CD4-positive, alpha-beta T cell (primary cell): ENCODE results near the gene RFFL. TPM values are rescaled to one million over a fixed set of nuclear protein-coding genes. Genes with fewer than 3 reads are reported as not detected.

Source experiments
- ATAC-seq: fragments of 200-7000 bp; cut with Tn5 transposase; one replicate; pipeline ENCODE4 v1.10.0; 2022; ENCODE audit warnings: mild to moderate bottlenecking; ENCODE audit not compliant: poor library complexity
- CTCF ChIA-PET: fragments of 350-600 bp; sonication (Branson Sonifier 250); formaldehyde crosslinking; loops from one replicate; lab custom pipeline; 2021; ENCODE audit warnings: antibody characterized with exemption, inconsistent platforms; lab: Charles Lee
- POLR2A ChIA-PET: fragments of 350-600 bp; sonication (Branson Sonifier 250); formaldehyde crosslinking; loops from one replicate; lab custom pipeline; 2021; ENCODE audit warnings: antibody characterized with exemption, inconsistent platforms; lab: Charles Lee
- DNase-seq, 14 experiments: peaks; one replicate each; pipeline ENCODE4 v3.0.0-alpha.2; 2013 to 2020; ENCODE audit warnings: mixed read lengths in 2 of 14
- H3K27ac ChIP-seq, 2 donors: one replicate each; pipeline versions ENCODE4 v1.5.1 to v1.7.0; 2013; ENCODE audit warnings: low read length in 2 of 2, low read depth in 1 of 2, mild to moderate bottlenecking in 1 of 2
- H3K27me3 ChIP-seq, 2 experiments: 1 replicate in 1 of 2; 2 replicates in 1 of 2; pipeline versions ENCODE4 v1.6.1 to v1.7.0; 2013; ENCODE audit warnings: low read length in 2 of 2, control low read depth in 1 of 2, mild to moderate bottlenecking in 1 of 2, moderate library complexity in 1 of 2; ENCODE audit not compliant: insufficient read depth in 2 of 2, control insufficient read depth in 1 of 2
- H3K36me3 ChIP-seq: one replicate; pipeline ENCODE4 v1.6.1; 2013; ENCODE audit warnings: low read length, control low read depth; ENCODE audit not compliant: insufficient read depth
- H3K4me1 ChIP-seq: one replicate; pipeline ENCODE4 v1.6.1; 2013; ENCODE audit warnings: low read length, control low read depth; ENCODE audit not compliant: insufficient read depth
- H3K4me3 ChIP-seq: one replicate; pipeline ENCODE4 v1.5.1; 2013; ENCODE audit warnings: mild to moderate bottlenecking, low read length, moderate library complexity
- H3K9me3 ChIP-seq, 2 experiments: 1 replicate in 1 of 2; 2 replicates in 1 of 2; pipeline versions ENCODE4 v1.6.1 to v1.7.0; 2013; ENCODE audit warnings: low read length in 2 of 2, mild to moderate bottlenecking in 2 of 2, control low read depth in 1 of 2, moderate library complexity in 1 of 2; ENCODE audit not compliant: control insufficient read depth in 1 of 2, insufficient read depth in 1 of 2
- H3K27ac Mint-ChIP-seq: one replicate; pipeline ENCODE4 v1.8.0; 2020; ENCODE audit warnings: mixed read lengths
- H3K27me3 Mint-ChIP-seq: one replicate; pipeline ENCODE4 v1.8.0; 2021; ENCODE audit warnings: mixed read lengths
- H3K36me3 Mint-ChIP-seq: one replicate; pipeline ENCODE4 v1.8.0; 2021; ENCODE audit warnings: low read depth, mixed read lengths
- H3K4me1 Mint-ChIP-seq: one replicate; pipeline ENCODE4 v1.8.0; 2021; ENCODE audit warnings: low read depth, mixed read lengths
- H3K4me3 Mint-ChIP-seq: one replicate; pipeline ENCODE4 v1.8.0; 2020; ENCODE audit warnings: mild to moderate bottlenecking, mixed read lengths
- H3K9me3 Mint-ChIP-seq: one replicate; pipeline ENCODE4 v1.8.0; 2020; ENCODE audit warnings: mixed read lengths
- CTCF ChIP-seq: fragments of 200-600 bp; IDR thresholded peaks from one replicate; pipeline ENCODE4 v1.8.0; 2022; ENCODE audit warnings: antibody characterized with exemption, mild to moderate bottlenecking
- intact Hi-C, 2 experiments: fragments of 100-400 bp; cut with DNase I in 1 of 2; cut with micrococcal nuclease in 1 of 2; formaldehyde crosslinking; loops; one replicate each; pipeline versions ENCODE4 v1.15.1 to v1.9.0; 2023 to 2025; cut with DNase I, micrococcal nuclease
- total RNA-seq, 174 experiments: library from RNA in 2 of 174; stranded (reverse) in 2 of 174; gene quantifications; one replicate each; pipeline ENCODE4 v1.2.3 and lab custom pipeline; 2021 to 2026

RFFL gene
- total RNA-seq, 2 experiments from 2014 or later: 57.8 to 66.1 TPM

DNA sequence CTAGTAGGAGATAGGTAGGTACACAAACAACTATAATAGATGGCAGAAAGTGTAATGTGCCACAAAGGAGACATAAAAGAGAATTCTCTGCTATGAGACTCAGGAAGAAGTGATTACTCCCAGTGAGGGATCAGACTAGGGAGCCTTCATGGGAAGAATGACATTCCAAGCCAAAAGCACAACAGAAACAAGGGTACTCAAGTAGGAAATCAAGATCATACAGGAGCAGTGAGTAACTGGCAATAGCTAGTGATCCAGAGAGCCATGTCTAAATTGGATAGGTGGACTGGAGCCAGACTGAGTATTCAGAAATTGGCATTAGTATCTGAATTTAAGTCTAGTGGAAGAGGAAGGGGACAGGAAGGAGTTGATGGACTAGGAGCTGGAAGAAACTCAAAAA lies 10.7 kb downstream of the RFFL start:
- peaks cover 76% of the 10 kb centered on the region for H3K4me1 Mint-ChIP-seq
- ATAC-seq (no peak), DNase-seq (no peak)
- Histone ChIP-seq H3K9me3 (no peaks in the 10 kb centered on the region), H3K4me3 (no peak overlapping the region), H3K4me1 (peaks cover 86% of the 10 kb centered on the region), H3K27ac (peak overlapping the region; percentile 78 to 85), H3K27me3 (no peaks in the 10 kb centered on the region), H3K36me3 (no peaks in the 10 kb centered on the region)
- H3K4me3 Mint-ChIP-seq: peak overlapping the region; percentile 69
- intact Hi-C loops: loop anchor here in 1 of 2 experiments (1.0 to 5.0 kb wide), 2 partner anchors 10 to 35 kb away; no protein-coding TSS in a partner anchor
- CTCF ChIA-PET: interaction anchor here (1.0 to 2.8 kb wide), 2 partner anchors 11 to 17 kb away, joined by 3 to 14 read pairs; partner anchors contain the start of gene RFFL
- H3K36me3 Mint-ChIP-seq: peaks cover 16% of the 10 kb centered on the region
- POLR2A ChIA-PET: interaction anchor here (0.6 to 7.5 kb wide), 6 partner anchors 9 to 136 kb away, joined by 3 to 77 read pairs (median 4); partner anchors contain the start of gene RFFL
- H3K27me3 Mint-ChIP-seq: no peaks in the 10 kb centered on the region
- no peak for TF ChIP-seq CTCF
- peak overlapping the region; percentile 92 for H3K27ac Mint-ChIP-seq
- H3K9me3 Mint-ChIP-seq: no peaks in the 10 kb centered on the region

DNA sequence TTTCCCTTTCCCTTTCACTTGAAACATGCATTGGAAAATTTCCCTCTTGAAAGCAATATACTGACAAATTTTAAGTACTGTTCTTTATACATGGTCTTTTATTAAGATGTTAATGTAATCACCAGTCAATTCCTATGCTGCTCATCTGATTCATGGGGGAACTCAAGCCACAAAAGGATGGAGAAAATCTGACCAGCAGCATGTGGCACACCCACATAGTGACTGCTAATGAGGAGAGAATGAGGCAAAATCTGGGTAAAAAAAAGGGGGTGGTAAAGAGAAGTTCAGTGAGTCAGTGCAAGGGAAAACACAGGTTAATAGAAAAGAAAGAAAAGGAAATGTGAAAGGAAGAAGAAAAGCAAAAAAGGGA lies 11.3 kb downstream of the RFFL start:
- no peaks in the 10 kb centered on the region for H3K9me3 Mint-ChIP-seq
- ATAC-seq (no peak), DNase-seq (peak in 1 of 14 experiments; percentile 31)
- peak overlapping the region; percentile 69 for H3K4me3 Mint-ChIP-seq
- no peaks in the 10 kb centered on the region for H3K9me3 ChIP-seq
- H3K27ac ChIP-seq: peak overlapping the region; percentile 78 to 85
- no peaks in the 10 kb centered on the region for H3K27me3 ChIP-seq
- ChIA-PET CTCF (interaction anchor here (1.7 to 2.9 kb wide), 2 partner anchors 11 to 37 kb away, joined by 9 to 11 read pairs; partner anchors contain the start of gene RFFL), POLR2A (interaction anchor here (0.6 to 7.5 kb wide), 6 partner anchors 9 to 136 kb away, joined by 3 to 77 read pairs (median 7); partner anchors contain the start of gene RFFL)
- intact Hi-C loops: loop anchor here in 1 of 2 experiments (1.0 to 5.0 kb wide), 2 partner anchors 10 to 35 kb away; no protein-coding TSS in a partner anchor
- H3K36me3 Mint-ChIP-seq: peaks cover 10% of the 10 kb centered on the region
- H3K4me1 Mint-ChIP-seq: peaks cover 72% of the 10 kb centered on the region
- no peak for TF ChIP-seq CTCF
- peak overlapping the region; percentile 1 for H3K4me3 ChIP-seq
- no peaks in the 10 kb centered on the region for H3K36me3 ChIP-seq
- peak overlapping the region; percentile 92 for H3K27ac Mint-ChIP-seq
- H3K4me1 ChIP-seq: peaks cover 90% of the 10 kb centered on the region
- H3K27me3 Mint-ChIP-seq: no peaks in the 10 kb centered on the region

DNA sequence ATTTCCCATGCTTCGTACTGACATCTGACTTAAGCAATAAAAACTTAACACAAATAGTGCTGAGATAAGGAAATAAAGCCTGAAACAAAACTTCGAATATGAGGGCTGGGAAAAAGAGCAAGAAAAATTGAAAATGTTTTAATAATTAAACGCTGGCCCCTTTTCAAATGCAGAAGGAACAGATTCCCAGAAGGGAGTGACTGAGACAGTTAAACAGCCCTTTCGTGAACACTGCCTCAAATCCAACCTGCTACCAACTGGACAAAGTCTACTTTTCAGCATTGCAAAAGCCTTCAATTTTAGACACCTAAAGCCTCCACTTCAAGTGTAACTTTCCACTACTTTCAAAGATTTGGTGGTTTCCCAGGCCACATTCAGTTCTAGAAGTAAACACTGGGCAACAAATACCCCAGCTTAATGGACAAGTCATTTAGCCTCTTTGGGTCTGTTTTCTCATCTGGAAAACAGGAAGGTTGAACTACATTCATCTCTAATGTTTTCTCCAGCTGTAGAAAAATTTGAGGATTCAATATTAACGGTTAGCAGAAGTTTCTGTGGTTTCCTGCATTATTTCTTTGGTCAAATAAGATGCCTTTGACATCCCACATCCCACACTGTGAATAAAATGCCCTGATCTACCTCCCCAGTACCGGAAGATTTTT lies 11.8 kb downstream of the RFFL start:
- ChIA-PET CTCF (interaction anchor here (1.7 to 2.9 kb wide), 2 partner anchors 12 to 38 kb away, joined by 9 to 11 read pairs; partner anchors contain the start of gene RFFL), POLR2A (interaction anchor here (0.9 to 7.5 kb wide), 11 partner anchors 9 to 56 kb away, joined by 3 to 77 read pairs (median 5); partner anchors contain the start of gene RFFL)
- Mint-ChIP-seq H3K27ac (peak overlapping the region; percentile 92), H3K36me3 (peaks cover 13% of the 10 kb centered on the region), H3K9me3 (no peaks in the 10 kb centered on the region), H3K27me3 (no peaks in the 10 kb centered on the region), H3K4me1 (peaks cover 73% of the 10 kb centered on the region), H3K4me3 (peak overlapping the region; percentile 69)
- ATAC-seq (peak; percentile 4), DNase-seq (peak in 3 of 14 experiments; percentile 44 to 58 (median 58))
- intact Hi-C loops: loop anchor here (1.0 to 5.0 kb wide), 5 partner anchors 11 to 38 kb away; partner anchors contain the start of gene RFFL (in 1 of the 2)
- Histone ChIP-seq H3K36me3 (no peaks in the 10 kb centered on the region), H3K9me3 (no peaks in the 10 kb centered on the region), H3K4me3 (peak overlapping the region; percentile 1), H3K4me1 (peaks cover 90% of the 10 kb centered on the region), H3K27me3 (no peaks in the 10 kb centered on the region), H3K27ac (peak overlapping the region; percentile 78 to 85)
- TF ChIP-seq CTCF: no peak
